K562 (cell line): ENCODE data around the gene ENTPD3. TPM values are rescaled to one million over a fixed set of nuclear protein-coding genes. Genes with fewer than 3 reads are reported as not detected.

Source experiments
- CHD4 ChIP-seq: fragments of 200-600 bp; sonication (generic); IDR thresholded peaks from 3 replicates; pipeline ENCODE4 v1.6.1; 2012; ENCODE audit warnings: low read depth, mild to moderate bottlenecking, mixed read lengths, low read length, inconsistent platforms; ENCODE audit not compliant: insufficient read depth, insufficient replicate concordance, poor library complexity, severe bottlenecking
- CREBBP ChIP-seq: IDR thresholded peaks from one replicate; pipeline ENCODE4 v1.6.1; 2012; ENCODE audit warnings: low read depth, mild to moderate bottlenecking, control low read depth, inconsistent platforms, low read length
- CSDE1 ChIP-seq, 2 experiments: fragments of 450-650 bp; IDR thresholded peaks; 2 replicates each; pipeline ENCODE4 v1.6.1; 2016; ENCODE audit warnings: mild to moderate bottlenecking in 1 of 2
- EZH2 ChIP-seq: IDR thresholded peaks from 2 replicates; pipeline ENCODE4 v1.6.1; 2012; ENCODE audit warnings: low read depth, mild to moderate bottlenecking, inconsistent platforms, low read length, borderline replicate concordance
- GTF2E2 ChIP-seq: fragments of 200-800 bp; sonication (Bioruptor generic); IDR thresholded peaks from 2 replicates; pipeline ENCODE4 v1.6.1; 2016; ENCODE audit warnings: missing genetic modification characterization, missing compliant biosample characterization
- ILF3 ChIP-seq: fragments of 450-650 bp; IDR thresholded peaks from 2 replicates; pipeline ENCODE4 v1.6.1; 2018; ENCODE audit warnings: antibody characterized with exemption, mild to moderate bottlenecking, moderate library complexity, borderline replicate concordance
- NR4A1 ChIP-seq, 2 experiments: fragments of 250-450 bp in 1 of 2; fragments of 450-650 bp in 1 of 2; sonication (Bioruptor Pico) in 1 of 2; IDR thresholded peaks; 2 replicates each; pipeline versions ENCODE4 v1.4.0 to v1.6.1; 2016 to 2020; ENCODE audit warnings: mild to moderate bottlenecking in 2 of 2, missing compliant biosample characterization in 1 of 2, missing genetic modification characterization in 1 of 2, moderate library complexity in 1 of 2
- PPARD ChIP-seq: fragments of 250-450 bp; sonication (Bioruptor Pico); IDR thresholded peaks from 2 replicates; pipeline ENCODE4 v1.8.0; 2022; ENCODE audit warnings: inconsistent platforms, mild to moderate bottlenecking, moderate library complexity
- SMARCA4 ChIP-seq: fragments of 450-650 bp; IDR thresholded peaks from 2 replicates; pipeline ENCODE4 v1.6.1; 2016
- STAG1 ChIP-seq: sonication (generic); formaldehyde crosslinking; IDR thresholded peaks from 2 replicates; pipeline ENCODE4 v1.5.0; 2020; ENCODE audit warnings: missing genetic modification reagents, borderline replicate concordance
- ZKSCAN1 ChIP-seq: fragments of 150-350 bp; IDR thresholded peaks from 2 replicates; pipeline ENCODE4 v1.6.1; 2016; ENCODE audit warnings: low read depth, low read length
- ZNF589 ChIP-seq: fragments of 200-800 bp; sonication (Bioruptor generic); IDR thresholded peaks from 2 replicates; pipeline ENCODE4 v1.6.1; 2016; ENCODE audit warnings: low read depth, missing genetic modification characterization, missing compliant biosample characterization
- ZSCAN32 ChIP-seq: fragments of 450-650 bp; formaldehyde crosslinking; IDR thresholded peaks from 2 replicates; pipeline ENCODE4 v1.4.0; 2020; ENCODE audit warnings: mild to moderate bottlenecking, moderate library complexity
- polyA plus RNA-seq, 8 experiments: library from polyadenylated mRNA; depleted of rRNA in 4 of 8; stranded (reverse) in 5 of 8; unstranded in 3 of 8; fragments of >200 nt; fragmentation: Nextera tagmentation in 2 of 8; fragmentation: Illumina TruSeq in 1 of 8; extraction: Ambion mirVana in 2 of 8; extraction: Trizol in 1 of 8; gene quantifications; 2 replicates each; pipeline versions ENCODE4 v1.2.1 to v1.2.3, GENCODE V29; 2011 to 2014; ENCODE audit warnings: inconsistent platforms in 1 of 8, missing spikeins in 1 of 8
- total RNA-seq, 7 experiments: library from RNA; depleted of rRNA in 6 of 7; stranded (reverse); fragments of >200 nt in 6 of 7; fragmentation: Illumina TruSeq in 2 of 7; extraction: Trizol in 2 of 7; gene quantifications; 2 replicates each; pipeline versions ENCODE4 v1.2.1 to v1.2.3, GENCODE V29; 2011 to 2021; ENCODE audit warnings: low replicate concordance in 1 of 7
- TF ChIP-seq, protein P1 (sequence below): sonication (generic); formaldehyde crosslinking; IDR thresholded peaks from 2 replicates; pipeline ENCODE4 v1.8.0; 2022; ENCODE audit warnings: mild to moderate bottlenecking, missing genetic modification reagents, borderline replicate concordance
- TF ChIP-seq, protein P2 (sequence below): fragments of 250-450 bp; sonication (Bioruptor Pico); IDR thresholded peaks from 2 replicates; pipeline ENCODE4 v1.4.0; 2020; ENCODE audit warnings: borderline replicate concordance
- TF ChIP-seq, protein P3 (sequence below): fragments of 150-350 bp; conservative IDR thresholded peaks from 2 replicates; pipeline ENCODE4 v1.6.1; 2014; ENCODE audit warnings: low read length
- TF ChIP-seq, protein P4 (sequence below), 2 experiments: fragments of 450-650 bp; conservative IDR thresholded peaks; 2 replicates each; pipeline ENCODE4 v1.6.1; 2017; ENCODE audit warnings: mild to moderate bottlenecking in 2 of 2, moderate library complexity in 2 of 2

The ENTPD3 gene
- total and polyA plus RNA-seq, 9 of the 15 experiments (the other 6 are each of a cell fraction or from before 2014, with no cell fraction given): 0.23 to 2.1 (median 0.58) TPM

DNA sequence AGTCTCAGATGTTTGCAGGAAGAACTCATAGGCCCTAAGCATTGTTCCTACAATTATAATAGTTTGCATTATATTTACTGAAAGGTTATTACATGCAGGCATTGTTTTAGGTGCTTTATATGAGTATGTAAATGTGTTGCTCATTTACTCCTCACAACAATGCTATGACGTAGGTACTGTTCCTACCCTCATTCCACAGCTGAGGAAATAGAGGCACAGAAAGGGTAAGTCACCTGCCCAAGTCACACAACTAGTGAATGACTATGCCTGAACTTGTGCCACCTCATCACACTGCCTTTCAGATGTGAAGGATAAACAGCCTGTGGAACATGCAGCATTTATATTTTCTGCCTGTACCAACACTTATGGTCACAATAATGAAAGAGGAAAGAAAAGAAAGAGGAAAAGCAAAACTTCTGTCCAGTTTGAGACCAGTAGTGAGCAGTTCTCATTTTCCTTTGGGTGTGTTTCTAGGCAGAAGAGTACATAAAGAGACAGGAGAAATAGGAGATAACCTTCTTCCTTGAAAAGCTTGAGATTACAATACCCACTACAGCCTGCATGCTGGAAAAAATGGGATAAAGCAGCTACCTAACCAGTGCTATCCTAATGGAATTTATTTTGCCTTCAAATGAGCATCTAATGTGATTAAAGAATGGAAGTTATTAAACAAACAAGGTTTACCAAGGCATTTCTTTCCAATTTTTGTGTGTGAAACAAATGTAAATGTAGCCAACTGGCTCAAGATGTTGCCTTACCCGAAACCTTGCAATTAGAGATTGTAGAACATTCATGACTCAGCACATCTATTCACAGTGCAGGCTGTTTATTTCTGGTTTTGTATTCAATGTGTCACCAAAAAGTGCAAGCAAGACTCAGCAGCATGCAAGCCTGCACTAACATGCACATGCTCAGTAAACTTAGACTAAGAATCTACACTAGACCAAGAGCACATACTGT lies 20.5 kb upstream of the ENTPD3 start (continued):
- TF ChIP-seq, protein P1, sequence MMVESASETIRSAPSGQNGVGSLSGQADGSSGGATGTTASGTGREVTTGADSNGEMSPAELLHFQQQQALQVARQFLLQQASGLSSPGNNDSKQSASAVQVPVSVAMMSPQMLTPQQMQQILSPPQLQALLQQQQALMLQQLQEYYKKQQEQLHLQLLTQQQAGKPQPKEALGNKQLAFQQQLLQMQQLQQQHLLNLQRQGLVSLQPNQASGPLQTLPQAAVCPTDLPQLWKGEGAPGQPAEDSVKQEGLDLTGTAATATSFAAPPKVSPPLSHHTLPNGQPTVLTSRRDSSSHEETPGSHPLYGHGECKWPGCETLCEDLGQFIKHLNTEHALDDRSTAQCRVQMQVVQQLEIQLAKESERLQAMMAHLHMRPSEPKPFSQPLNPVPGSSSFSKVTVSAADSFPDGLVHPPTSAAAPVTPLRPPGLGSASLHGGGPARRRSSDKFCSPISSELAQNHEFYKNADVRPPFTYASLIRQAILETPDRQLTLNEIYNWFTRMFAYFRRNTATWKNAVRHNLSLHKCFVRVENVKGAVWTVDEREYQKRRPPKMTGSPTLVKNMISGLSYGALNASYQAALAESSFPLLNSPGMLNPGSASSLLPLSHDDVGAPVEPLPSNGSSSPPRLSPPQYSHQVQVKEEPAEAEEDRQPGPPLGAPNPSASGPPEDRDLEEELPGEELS (CRISPR knock-in tag): no peak
- TF ChIP-seq, protein P2, sequence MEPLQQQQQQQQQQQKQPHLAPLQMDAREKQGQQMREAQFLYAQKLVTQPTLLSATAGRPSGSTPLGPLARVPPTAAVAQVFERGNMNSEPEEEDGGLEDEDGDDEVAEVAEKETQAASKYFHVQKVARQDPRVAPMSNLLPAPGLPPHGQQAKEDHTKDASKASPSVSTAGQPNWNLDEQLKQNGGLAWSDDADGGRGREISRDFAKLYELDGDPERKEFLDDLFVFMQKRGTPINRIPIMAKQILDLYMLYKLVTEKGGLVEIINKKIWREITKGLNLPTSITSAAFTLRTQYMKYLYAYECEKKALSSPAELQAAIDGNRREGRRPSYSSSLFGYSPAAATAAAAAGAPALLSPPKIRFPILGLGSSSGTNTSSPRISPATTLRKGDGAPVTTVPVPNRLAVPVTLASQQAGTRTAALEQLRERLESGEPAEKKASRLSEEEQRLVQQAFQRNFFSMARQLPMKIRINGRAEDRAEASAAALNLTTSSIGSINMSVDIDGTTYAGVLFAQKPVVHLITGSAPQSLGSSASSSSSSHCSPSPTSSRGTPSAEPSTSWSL (CRISPR knock-in tag): no peak
- TF ChIP-seq ILF3 (no peak; the same call in 1 of the 2 replicates), GTF2E2 (tag) (no peak), CSDE1 (IDR thresholded peaks at IDR 0.05) (no peak), SMARCA4 (peak; percentile 80), STAG1 (CRISPR knock-in tag) (no peak), ZSCAN32 (no peak), EZH2 (no peak), ZKSCAN1 (no peak), CREBBP (no peak), ZNF589 (CRISPR knock-in tag) (no peak), NR4A1 (CRISPR knock-in tag; IDR thresholded peaks at IDR 0.05) (no peak), NR4A1 (tag; IDR thresholded peaks at IDR 0.05) (peak; percentile 18; the same call in 1 of the 2 replicates), CHD4 (no peak), PPARD (no peak)
- TF ChIP-seq, protein P3, sequence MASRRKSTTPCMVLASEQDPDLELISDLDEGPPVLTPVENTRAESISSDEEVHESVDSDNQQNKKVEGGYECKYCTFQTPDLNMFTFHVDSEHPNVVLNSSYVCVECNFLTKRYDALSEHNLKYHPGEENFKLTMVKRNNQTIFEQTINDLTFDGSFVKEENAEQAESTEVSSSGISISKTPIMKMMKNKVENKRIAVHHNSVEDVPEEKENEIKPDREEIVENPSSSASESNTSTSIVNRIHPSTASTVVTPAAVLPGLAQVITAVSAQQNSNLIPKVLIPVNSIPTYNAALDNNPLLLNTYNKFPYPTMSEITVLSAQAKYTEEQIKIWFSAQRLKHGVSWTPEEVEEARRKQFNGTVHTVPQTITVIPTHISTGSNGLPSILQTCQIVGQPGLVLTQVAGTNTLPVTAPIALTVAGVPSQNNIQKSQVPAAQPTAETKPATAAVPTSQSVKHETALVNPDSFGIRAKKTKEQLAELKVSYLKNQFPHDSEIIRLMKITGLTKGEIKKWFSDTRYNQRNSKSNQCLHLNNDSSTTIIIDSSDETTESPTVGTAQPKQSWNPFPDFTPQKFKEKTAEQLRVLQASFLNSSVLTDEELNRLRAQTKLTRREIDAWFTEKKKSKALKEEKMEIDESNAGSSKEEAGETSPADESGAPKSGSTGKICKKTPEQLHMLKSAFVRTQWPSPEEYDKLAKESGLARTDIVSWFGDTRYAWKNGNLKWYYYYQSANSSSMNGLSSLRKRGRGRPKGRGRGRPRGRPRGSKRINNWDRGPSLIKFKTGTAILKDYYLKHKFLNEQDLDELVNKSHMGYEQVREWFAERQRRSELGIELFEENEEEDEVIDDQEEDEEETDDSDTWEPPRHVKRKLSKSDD: no peak
- TF ChIP-seq, protein P4, sequence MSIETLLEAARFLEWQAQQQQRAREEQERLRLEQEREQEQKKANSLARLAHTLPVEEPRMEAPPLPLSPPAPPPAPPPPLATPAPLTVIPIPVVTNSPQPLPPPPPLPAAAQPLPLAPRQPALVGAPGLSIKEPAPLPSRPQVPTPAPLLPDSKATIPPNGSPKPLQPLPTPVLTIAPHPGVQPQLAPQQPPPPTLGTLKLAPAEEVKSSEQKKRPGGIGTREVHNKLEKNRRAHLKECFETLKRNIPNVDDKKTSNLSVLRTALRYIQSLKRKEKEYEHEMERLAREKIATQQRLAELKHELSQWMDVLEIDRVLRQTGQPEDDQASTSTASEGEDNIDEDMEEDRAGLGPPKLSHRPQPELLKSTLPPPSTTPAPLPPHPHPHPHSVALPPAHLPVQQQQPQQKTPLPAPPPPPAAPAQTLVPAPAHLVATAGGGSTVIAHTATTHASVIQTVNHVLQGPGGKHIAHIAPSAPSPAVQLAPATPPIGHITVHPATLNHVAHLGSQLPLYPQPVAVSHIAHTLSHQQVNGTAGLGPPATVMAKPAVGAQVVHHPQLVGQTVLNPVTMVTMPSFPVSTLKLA (conservative IDR thresholded peaks at IDR 0.05): peak in 1 of 2 experiments; percentile 77; a peak in 3 of 4 replicates
